ENCODE results near the gene FANCI. TPM values are rescaled to one million over a fixed set of nuclear protein-coding genes. Genes with fewer than 3 reads are reported as not detected.
A peak's percentile ranks its signal among the peaks of the same experiment; 100 is the strongest.

Gene FANCI
- total and polyA plus RNA-seq, 2 of the 13 experiments (the other 11 are each of a cell fraction or from before 2014, with no cell fraction given): 15.7 to 68.8 TPM

- TF ChIP-seq, protein P1, sequence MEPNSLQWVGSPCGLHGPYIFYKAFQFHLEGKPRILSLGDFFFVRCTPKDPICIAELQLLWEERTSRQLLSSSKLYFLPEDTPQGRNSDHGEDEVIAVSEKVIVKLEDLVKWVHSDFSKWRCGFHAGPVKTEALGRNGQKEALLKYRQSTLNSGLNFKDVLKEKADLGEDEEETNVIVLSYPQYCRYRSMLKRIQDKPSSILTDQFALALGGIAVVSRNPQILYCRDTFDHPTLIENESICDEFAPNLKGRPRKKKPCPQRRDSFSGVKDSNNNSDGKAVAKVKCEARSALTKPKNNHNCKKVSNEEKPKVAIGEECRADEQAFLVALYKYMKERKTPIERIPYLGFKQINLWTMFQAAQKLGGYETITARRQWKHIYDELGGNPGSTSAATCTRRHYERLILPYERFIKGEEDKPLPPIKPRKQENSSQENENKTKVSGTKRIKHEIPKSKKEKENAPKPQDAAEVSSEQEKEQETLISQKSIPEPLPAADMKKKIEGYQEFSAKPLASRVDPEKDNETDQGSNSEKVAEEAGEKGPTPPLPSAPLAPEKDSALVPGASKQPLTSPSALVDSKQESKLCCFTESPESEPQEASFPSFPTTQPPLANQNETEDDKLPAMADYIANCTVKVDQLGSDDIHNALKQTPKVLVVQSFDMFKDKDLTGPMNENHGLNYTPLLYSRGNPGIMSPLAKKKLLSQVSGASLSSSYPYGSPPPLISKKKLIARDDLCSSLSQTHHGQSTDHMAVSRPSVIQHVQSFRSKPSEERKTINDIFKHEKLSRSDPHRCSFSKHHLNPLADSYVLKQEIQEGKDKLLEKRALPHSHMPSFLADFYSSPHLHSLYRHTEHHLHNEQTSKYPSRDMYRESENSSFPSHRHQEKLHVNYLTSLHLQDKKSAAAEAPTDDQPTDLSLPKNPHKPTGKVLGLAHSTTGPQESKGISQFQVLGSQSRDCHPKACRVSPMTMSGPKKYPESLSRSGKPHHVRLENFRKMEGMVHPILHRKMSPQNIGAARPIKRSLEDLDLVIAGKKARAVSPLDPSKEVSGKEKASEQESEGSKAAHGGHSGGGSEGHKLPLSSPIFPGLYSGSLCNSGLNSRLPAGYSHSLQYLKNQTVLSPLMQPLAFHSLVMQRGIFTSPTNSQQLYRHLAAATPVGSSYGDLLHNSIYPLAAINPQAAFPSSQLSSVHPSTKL (CRISPR knock-in tag; IDR thresholded peaks at IDR 0.05): 0 out of 2 replicates have a peak, but pooled peaks have one; percentile 23
- TF ChIP-seq GABPB1 (CRISPR knock-in tag; IDR thresholded peaks at IDR 0.05) (peak; percentile 35; the same call in 1 of the 2 replicates), IKZF5 (CRISPR knock-in tag; IDR thresholded peaks at IDR 0.05) (peak; percentile 39; the same call in 1 of the 2 replicates), SAP130 (CRISPR knock-in tag; IDR thresholded peaks at IDR 0.05; ENCODE audit: low read depth) (peak; percentile 31; the same call in 1 of the 2 replicates), GATAD2A (CRISPR knock-in tag; IDR thresholded peaks at IDR 0.05) (0 out of 2 replicates have a peak, but pooled peaks have one; percentile 28), ARID3A (IDR thresholded peaks at IDR 0.05; ENCODE audit: low read depth, low read length) (no peak), ZNF556 (CRISPR knock-in tag; IDR thresholded peaks at IDR 0.05; ENCODE audit: borderline replicate concordance) (0 out of 2 replicates have a peak, but pooled peaks have one; percentile 36), FOXA3 (CRISPR knock-in tag; IDR thresholded peaks at IDR 0.05) (0 out of 2 replicates have a peak, but pooled peaks have one; percentile 29), KDM5A (IDR thresholded peaks at IDR 0.05; ENCODE audit: borderline replicate concordance, low read length) (no peak), TSC22D2 (CRISPR knock-in tag; IDR thresholded peaks at IDR 0.05; ENCODE audit: borderline replicate concordance) (0 out of 2 replicates have a peak, but pooled peaks have one; percentile 42), ZSCAN9 (CRISPR knock-in tag; IDR thresholded peaks at IDR 0.05; ENCODE audit: borderline replicate concordance) (0 out of 2 replicates have a peak, but pooled peaks have one; percentile 44), ERF (CRISPR knock-in tag; IDR thresholded peaks at IDR 0.05) (peak; percentile 43; the same call in 1 of the 2 replicates), ETV5 (CRISPR knock-in tag; IDR thresholded peaks at IDR 0.05; ENCODE audit: borderline replicate concordance) (0 out of 2 replicates have a peak, but pooled peaks have one; percentile 12), RBM39 (IDR thresholded peaks at IDR 0.05; ENCODE audit: low read depth, low read length, poor library complexity, severe bottlenecking) (peak; percentile 40), PAWR (CRISPR knock-in tag; IDR thresholded peaks at IDR 0.05; ENCODE audit: borderline replicate concordance) (no peak), YY1 (IDR thresholded peaks at IDR 0.05; ENCODE audit: insufficient read depth, insufficient replicate concordance, low read depth, low read length) (peak; percentile 42), PPARG (CRISPR knock-in tag; conservative IDR thresholded peaks at IDR 0.05) (0 out of 2 replicates have a peak, but pooled peaks have one; percentile 17), HNRNPL (IDR thresholded peaks at IDR 0.05; ENCODE audit: low read depth, low read length) (peak; percentile 74; the same call in 1 of the 2 replicates)
- TF ChIP-seq, protein P2, sequence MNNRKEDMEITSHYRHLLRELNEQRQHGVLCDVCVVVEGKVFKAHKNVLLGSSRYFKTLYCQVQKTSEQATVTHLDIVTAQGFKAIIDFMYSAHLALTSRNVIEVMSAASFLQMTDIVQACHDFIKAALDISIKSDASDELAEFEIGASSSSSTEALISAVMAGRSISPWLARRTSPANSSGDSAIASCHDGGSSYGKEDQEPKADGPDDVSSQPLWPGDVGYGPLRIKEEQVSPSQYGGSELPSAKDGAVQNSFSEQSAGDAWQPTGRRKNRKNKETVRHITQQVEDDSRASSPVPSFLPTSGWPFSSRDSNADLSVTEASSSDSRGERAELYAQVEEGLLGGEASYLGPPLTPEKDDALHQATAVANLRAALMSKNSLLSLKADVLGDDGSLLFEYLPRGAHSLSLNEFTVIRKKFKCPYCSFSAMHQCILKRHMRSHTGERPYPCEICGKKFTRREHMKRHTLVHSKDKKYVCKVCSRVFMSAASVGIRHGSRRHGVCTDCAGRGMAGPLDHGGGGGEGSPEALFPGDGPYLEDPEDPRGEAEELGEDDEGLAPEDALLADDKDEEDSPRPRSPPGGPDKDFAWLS (CRISPR knock-in tag; IDR thresholded peaks at IDR 0.05; ENCODE audit: borderline replicate concordance): no peak
These were observed 36.9 kb upstream of the FANCI start (continued) for GRCh38 chr15:89206908-89207331.

All from HepG2 (cell line).